Measurements from ENCODE around the gene FAM210B. TPM values are rescaled to one million over a fixed set of nuclear protein-coding genes. Genes with fewer than 3 reads are reported as not detected.

Gene FAM210B
- total and polyA plus RNA-seq, 9 of the 15 experiments (the other 6 are each of a cell fraction or from before 2014, with no cell fraction given), result 12.1 to 87.3 (median 47.6) TPM

DNA sequence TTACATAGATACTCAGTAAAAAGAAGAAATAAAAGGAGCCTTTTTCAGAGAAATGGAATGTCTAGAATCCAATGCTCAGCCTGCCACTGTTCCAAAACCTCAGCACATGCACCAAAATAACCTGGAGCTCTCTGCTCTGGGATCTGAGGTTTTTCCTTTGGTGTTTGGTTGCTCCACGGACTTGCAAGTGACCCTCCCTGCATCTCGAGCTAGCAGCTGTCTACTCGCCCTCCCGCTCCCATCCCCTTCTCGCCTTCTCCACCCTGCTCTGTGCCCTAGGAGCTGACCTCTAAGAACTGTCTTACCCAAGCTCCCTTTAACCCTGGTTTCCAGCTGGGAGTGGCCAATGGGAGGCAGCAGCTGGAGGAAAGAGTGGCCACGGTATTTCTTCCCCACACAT, 35.1 kb upstream of the FAM210B start:
- no peaks in the 10 kb centered on the region for H3K27me3 ChIP-seq (ENCODE audit: control insufficient read depth in 2 of 2, insufficient read depth in 2 of 2, low read length in 2 of 2)

DNA sequence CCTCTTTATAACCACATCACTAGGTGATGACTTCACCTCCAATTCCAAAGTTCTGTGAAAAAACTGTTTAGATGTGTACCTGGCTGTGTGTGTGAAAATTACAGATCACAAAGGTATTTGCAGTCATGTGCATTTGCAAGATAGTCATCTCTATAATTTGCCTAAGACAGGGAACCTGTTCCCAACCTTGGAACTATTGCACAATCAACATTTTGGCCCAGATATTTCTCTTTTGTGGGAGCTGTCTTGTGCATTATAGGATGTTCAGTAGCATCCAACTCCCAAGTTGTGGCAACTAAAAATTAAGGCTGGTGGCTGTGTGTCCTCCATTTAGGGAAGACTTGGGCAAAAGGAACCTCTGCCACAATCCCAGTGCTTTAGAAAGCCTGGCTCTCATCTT, 34.0 kb upstream of the FAM210B start:
- no peak overlapping the region for H3K4me3 ChIP-seq
- intact Hi-C loops (cut with micrococcal nuclease), result no loop called here
- no peak overlapping the region for H2AFZ ChIP-seq (ENCODE audit: low read depth, low read length)
- no peaks in the 10 kb centered on the region for H3K9me3 ChIP-seq (replicated peaks; ENCODE audit: control insufficient read depth, insufficient read depth, low read depth, low read length)
- no TSS peak for BruUV-seq (replicated peaks)
- in situ Hi-C loops (cut with MboI), result no loop called here
- ATAC-seq (no peak), DNase-seq (ENCODE audit: extremely low read depth in 1 of 4, low spot score in 3 of 4) (no peak), FAIRE-seq (no peak)
- H3K27ac ChIP-seq (ENCODE audit: extremely low read depth, low read depth, low read length), result no peak overlapping the region
- no peaks in the 10 kb centered on the region for H3K36me3 ChIP-seq (ENCODE audit: control insufficient read depth, insufficient read depth, low read length)
- CTCF ChIA-PET (ENCODE audit: low intra/inter-chr PET ratio), result no interaction called here
- no peaks in the 10 kb centered on the region for H4K20me1 ChIP-seq (replicated peaks; ENCODE audit: control insufficient read depth, insufficient read depth, low read length)
- no peak overlapping the region for H3K9ac ChIP-seq (ENCODE audit: insufficient read depth in 1 of 2, low read depth in 2 of 2, low read length in 2 of 2)
- no peaks in the 10 kb centered on the region for H3K79me2 ChIP-seq (ENCODE audit: control insufficient read depth, insufficient read depth, low read length)
- TF ChIP-seq ILF3 (IDR thresholded peaks at IDR 0.05; ENCODE audit: borderline replicate concordance), result no peak
- no peak for TF ChIP-seq ZNF551 (CRISPR knock-in tag; IDR thresholded peaks at IDR 0.05)
- TF ChIP-seq CEBPB (tag; IDR thresholded peaks at IDR 0.05), result peak; percentile 78
- TF ChIP-seq ADNP (tag; IDR thresholded peaks at IDR 0.05), result no peak
- no peak for TF ChIP-seq CEBPG (CRISPR knock-in tag; IDR thresholded peaks at IDR 0.05)
- peak in 1 of 2 experiments; percentile 85; a peak in 2 of 4 replicates for TF ChIP-seq CEBPG (tag; conservative IDR thresholded peaks at IDR 0.05 in 1 of 2, IDR thresholded peaks at IDR 0.05 in 1 of 2)
- H3K9me1 ChIP-seq (ENCODE audit: control insufficient read depth, insufficient read depth, low read length), result no peaks in the 10 kb centered on the region
- POLR2A ChIA-PET, result no interaction called here
- no peaks in the 10 kb centered on the region for H3K27me3 ChIP-seq (ENCODE audit: control insufficient read depth in 2 of 2, insufficient read depth in 2 of 2, low read length in 2 of 2)
- H3K4me2 ChIP-seq (ENCODE audit: insufficient read depth, low read length), result no peak overlapping the region
- no peaks in the 10 kb centered on the region for H3K4me1 ChIP-seq (replicated peaks in 1 of 2; ENCODE audit: control insufficient read depth in 2 of 2, insufficient read depth in 2 of 2, low read length in 2 of 2)

More for the DNA sequence above, 35.1 kb upstream of the FAM210B start:
- intact Hi-C loops (cut with micrococcal nuclease), result no loop called here
- in situ Hi-C loops (cut with MboI), result no loop called here
- ChIA-PET POLR2A (no interaction called here), CTCF (ENCODE audit: low intra/inter-chr PET ratio) (no interaction called here)
- H3K9me3 ChIP-seq (replicated peaks; ENCODE audit: control insufficient read depth, insufficient read depth, low read depth, low read length), result no peaks in the 10 kb centered on the region
- no peaks in the 10 kb centered on the region for H3K79me2 ChIP-seq (ENCODE audit: control insufficient read depth, insufficient read depth, low read length)
- no peaks in the 10 kb centered on the region for H3K4me1 ChIP-seq (replicated peaks in 1 of 2; ENCODE audit: control insufficient read depth in 2 of 2, insufficient read depth in 2 of 2, low read length in 2 of 2)
- H3K36me3 ChIP-seq (ENCODE audit: control insufficient read depth, insufficient read depth, low read length), result no peaks in the 10 kb centered on the region
- no peak overlapping the region for H3K9ac ChIP-seq (ENCODE audit: insufficient read depth in 1 of 2, low read depth in 2 of 2, low read length in 2 of 2)
- no peaks in the 10 kb centered on the region for H3K9me1 ChIP-seq (ENCODE audit: control insufficient read depth, insufficient read depth, low read length)
- no peak overlapping the region for H3K27ac ChIP-seq (ENCODE audit: extremely low read depth, low read depth, low read length)
- H3K4me3 ChIP-seq, result no peak overlapping the region
- TF ChIP-seq, protein P1, sequence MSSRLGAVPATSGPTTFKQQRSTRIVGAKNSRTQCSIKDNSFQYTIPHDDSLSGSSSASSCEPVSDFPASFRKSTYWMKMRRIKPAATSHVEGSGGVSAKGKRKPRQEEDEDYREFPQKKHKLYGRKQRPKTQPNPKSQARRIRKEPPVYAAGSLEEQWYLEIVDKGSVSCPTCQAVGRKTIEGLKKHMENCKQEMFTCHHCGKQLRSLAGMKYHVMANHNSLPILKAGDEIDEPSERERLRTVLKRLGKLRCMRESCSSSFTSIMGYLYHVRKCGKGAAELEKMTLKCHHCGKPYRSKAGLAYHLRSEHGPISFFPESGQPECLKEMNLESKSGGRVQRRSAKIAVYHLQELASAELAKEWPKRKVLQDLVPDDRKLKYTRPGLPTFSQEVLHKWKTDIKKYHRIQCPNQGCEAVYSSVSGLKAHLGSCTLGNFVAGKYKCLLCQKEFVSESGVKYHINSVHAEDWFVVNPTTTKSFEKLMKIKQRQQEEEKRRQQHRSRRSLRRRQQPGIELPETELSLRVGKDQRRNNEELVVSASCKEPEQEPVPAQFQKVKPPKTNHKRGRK (tag; IDR thresholded peaks at IDR 0.05), result no peak
- TF ChIP-seq ARID2 (IDR thresholded peaks at IDR 0.05), result no peak
- FAIRE-seq (no peak), ATAC-seq (no peak), DNase-seq (ENCODE audit: extremely low read depth in 1 of 4, low spot score in 3 of 4) (no peak)
- H2AFZ ChIP-seq (ENCODE audit: low read depth, low read length), result no peak overlapping the region
- 0% methylated on average over 6 of the region's 6 CpGs for WGBS (ENCODE audit: insufficient coverage, low coverage, missing lambda C conversion rate)
- no peak overlapping the region for H3K4me2 ChIP-seq (ENCODE audit: insufficient read depth, low read length)
- H4K20me1 ChIP-seq (replicated peaks; ENCODE audit: control insufficient read depth, insufficient read depth, low read length), result no peaks in the 10 kb centered on the region
- BruUV-seq (replicated peaks), result no TSS peak
